Fibroblast of the aortic adventitia (primary cell): ENCODE data around the gene TMEM132D. TPM values are rescaled to one million over a fixed set of nuclear protein-coding genes. Genes with fewer than 3 reads are reported as not detected.
"Not testable (repeated sequence)": the region's sequence is repeated elsewhere in the genome, so short reads cannot be mapped to it uniquely, and the experiment has no call there.

Source experiments
- DNase-seq: peaks from one replicate; pipeline ENCODE4 v3.0.0-alpha.2; 2010; ENCODE audit warnings: low read depth
- H3K4me3 ChIP-seq: 2 replicates; pipeline ENCODE4 v1.5.1; 2011; ENCODE audit warnings: low read depth, mild to moderate bottlenecking, control low read depth, low read length, moderate library complexity
- total RNA-seq: library from RNA; depleted of rRNA; stranded (reverse); fragments of >200 nt; gene quantifications from 2 replicates; pipeline ENCODE4 v1.2.3, GENCODE V29; 2012; ENCODE audit warnings: low replicate concordance
- TF ChIP-seq, protein P1 (sequence below): IDR thresholded peaks from 2 replicates; pipeline ENCODE4 v1.5.1; 2011; ENCODE audit warnings: mild to moderate bottlenecking, low read length, control low read depth, inconsistent platforms; ENCODE audit not compliant: insufficient read depth

TMEM132D gene
- total RNA-seq, 1 donor = not detected

DNA sequence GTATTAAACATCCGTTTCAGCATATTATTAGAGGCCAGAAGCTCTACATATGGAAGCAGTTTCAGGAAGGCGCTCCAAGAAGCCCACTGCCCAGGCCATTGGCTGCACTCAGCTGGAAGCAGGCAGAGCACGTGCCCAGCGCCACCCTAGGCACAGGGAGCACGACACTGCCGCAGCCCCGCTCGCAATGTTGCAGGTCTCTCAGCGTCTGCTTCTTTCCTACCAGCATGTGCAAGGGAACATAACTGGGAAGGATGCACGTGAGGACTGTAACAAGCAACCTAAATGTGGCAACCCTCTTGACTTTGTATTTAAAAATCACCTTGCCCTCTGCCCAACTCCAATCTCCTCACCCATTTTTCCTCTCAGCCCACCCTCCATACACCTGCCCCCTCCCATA lies 3.5 kb downstream of the TMEM132D start:
- no peak for DNase-seq
- TF ChIP-seq, protein P1, sequence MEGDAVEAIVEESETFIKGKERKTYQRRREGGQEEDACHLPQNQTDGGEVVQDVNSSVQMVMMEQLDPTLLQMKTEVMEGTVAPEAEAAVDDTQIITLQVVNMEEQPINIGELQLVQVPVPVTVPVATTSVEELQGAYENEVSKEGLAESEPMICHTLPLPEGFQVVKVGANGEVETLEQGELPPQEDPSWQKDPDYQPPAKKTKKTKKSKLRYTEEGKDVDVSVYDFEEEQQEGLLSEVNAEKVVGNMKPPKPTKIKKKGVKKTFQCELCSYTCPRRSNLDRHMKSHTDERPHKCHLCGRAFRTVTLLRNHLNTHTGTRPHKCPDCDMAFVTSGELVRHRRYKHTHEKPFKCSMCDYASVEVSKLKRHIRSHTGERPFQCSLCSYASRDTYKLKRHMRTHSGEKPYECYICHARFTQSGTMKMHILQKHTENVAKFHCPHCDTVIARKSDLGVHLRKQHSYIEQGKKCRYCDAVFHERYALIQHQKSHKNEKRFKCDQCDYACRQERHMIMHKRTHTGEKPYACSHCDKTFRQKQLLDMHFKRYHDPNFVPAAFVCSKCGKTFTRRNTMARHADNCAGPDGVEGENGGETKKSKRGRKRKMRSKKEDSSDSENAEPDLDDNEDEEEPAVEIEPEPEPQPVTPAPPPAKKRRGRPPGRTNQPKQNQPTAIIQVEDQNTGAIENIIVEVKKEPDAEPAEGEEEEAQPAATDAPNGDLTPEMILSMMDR = no peak
- no peak overlapping the region for H3K4me3 ChIP-seq

DNA sequence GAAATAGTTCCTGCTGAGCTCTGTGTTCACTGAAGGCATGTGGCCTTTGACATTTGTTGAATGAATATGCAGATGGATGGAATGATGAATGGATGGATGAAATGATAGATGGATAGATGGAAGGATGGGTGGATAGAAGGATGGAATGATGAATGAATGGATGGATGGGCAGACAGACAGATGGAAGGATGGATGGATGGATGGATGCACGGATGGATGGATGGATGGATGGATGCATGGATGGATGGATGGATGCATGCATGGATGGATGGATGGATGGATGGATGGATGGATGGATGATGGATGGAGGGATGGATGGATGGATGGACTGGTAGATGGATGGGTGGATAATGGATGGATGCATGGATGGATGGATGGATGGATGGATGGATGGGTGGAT lies 4.8 kb downstream of the TMEM132D start:
- DNase-seq, H3K4me3 ChIP-seq: not testable (repeated sequence)

DNA sequence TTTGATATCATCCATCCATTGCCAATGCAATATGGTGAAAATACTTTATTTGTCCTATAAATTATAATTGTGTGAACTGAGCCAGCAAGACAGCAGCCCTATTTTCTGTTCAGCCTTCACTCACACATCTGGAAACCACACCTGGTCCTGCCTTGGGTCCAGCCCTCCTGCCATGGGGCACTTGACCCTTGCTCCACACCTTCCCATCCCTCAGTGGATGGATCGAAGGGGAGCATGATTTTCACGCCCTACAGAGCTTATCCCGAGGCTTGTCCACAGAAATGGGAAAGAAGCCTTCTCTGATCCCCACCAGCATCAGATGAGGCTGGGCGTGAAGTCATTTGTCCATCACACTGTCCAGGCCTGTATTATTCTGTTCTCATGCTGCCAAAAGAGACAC lies 10.1 kb downstream of the TMEM132D start:
- no peak for DNase-seq
- TF ChIP-seq, protein P1 = no peak
- H3K4me3 ChIP-seq = no peak overlapping the region

DNA sequence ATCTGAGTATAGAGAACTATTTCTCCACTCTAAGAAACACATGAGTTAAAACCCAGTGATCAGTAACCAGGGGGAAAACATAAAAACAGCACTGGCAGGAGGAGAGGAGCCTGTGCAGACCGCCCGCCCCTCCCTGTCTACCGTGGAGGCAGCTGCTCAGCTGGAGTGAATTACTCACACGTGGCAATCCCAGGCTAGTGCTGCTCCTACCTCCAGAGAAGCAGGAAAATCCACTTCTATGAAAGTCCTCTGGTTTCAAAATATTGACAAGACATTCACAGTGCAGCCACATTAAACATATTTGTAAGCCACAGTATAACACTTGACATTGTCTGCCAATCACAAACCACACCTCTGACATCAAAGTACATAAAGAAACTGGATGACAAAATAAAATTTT lies 16.7 kb downstream of the TMEM132D start:
- H3K4me3 ChIP-seq = no peak overlapping the region
- no peak for DNase-seq
- TF ChIP-seq, protein P1 = no peak

DNA sequence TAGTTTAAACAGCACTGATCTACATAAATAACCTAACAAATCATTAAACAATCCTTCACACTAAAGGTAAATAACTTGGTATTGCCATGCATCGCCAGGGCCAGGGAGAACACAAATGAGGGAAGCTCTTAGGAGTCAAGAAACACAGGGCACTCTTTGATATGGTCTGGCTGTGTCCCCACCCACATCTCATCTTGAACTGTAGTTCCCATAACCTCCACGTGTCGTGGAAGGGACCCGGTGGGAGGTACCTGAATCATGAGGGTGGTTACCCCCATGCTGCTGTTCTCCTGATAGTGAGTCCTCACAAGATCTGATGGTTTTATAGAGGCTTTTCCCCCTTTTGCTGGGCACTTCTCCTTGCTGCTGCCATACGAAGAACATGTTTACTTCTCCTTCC lies 17.3 kb downstream of the TMEM132D start:
- no peak for DNase-seq
- no peak overlapping the region for H3K4me3 ChIP-seq
- TF ChIP-seq, protein P1 = no peak

DNA sequence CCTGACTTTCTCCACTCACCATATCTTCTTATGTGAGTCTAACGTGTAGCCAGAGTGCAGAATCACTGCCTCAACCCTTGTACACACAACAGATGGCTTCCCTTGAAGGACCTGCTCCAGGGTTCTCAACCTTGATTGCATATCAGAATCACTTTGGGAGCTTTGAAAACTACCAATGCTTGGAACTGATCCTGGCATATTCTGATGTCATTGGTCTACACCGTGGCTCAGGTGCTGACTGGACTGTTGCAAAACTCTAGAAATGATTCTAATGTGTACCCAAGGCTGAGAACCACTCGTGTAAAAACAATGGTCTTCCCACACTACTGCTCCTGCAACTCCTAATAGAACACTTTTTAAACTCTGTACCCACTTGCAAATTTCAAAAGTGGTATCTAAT lies 18.5 kb downstream of the TMEM132D start:
- TF ChIP-seq, protein P1 = no peak
- no peak for DNase-seq
- no peak overlapping the region for H3K4me3 ChIP-seq

DNA sequence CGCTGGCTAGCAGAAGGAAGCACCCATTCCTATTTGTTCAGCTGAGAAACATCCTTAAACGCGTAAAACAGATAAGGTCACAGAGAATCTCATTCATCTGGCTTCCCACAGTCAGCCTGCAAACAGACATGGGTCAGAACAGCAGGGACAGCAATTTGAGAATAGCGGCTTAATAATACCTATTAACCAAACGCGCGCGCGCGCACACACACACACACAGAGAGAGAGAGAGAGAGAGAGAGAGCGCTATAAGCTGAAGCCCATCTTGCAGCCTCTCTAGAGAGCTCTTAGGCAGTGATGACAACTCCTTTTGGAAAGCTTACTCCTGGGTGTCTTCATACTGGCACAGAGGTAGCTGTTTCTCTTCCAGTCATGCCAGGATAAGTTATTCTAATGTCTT lies 26.4 kb downstream of the TMEM132D start:
- DNase-seq = no peak

More for the DNA sequence above, 26.4 kb downstream of the TMEM132D start:
- TF ChIP-seq, protein P1 = no peak
- no peak overlapping the region for H3K4me3 ChIP-seq
